Activated naive CD4-positive, alpha-beta T cell treated with anti-CD3 and anti-CD28 coated beads, Interleukin-2, amount 10 ng/mL, durations not matched to agents 5 hours and 36 hours (primary cell): Measurements from ENCODE around the gene KRT73. TPM values are rescaled to one million over a fixed set of nuclear protein-coding genes. Genes with fewer than 3 reads are reported as not detected.

Experiments
- total RNA-seq, 2 experiments: library from RNA; stranded (reverse); gene quantifications; one replicate each; pipeline ENCODE4 v1.2.3, GENCODE V29; 2021

KRT73 gene
- 1 to 10 TPM; 3.7 to 4.5 TPM for total RNA-seq

DNA sequence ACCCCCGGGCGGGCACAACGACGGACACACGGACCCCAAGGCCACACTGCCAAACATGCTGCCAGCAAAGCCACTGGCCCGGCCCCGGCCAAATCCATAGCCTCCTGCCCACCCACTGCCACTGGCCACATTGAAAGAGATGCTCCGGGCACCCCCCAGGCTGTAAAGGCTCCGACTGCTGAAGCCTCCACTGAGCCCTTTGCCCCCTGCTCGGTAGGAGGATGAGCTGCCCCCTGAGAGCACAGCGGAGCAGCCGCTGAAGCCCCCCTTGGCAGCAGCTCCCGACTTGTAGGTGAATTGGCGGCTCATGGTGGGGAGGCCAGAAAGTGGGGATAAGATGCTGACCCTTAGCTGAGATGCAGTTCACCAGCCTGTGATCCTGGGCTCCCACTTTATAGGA lies at the start of gene KRT73:
Gene KRT73, minus strand, starts transcription at position 344 of the 400 bp plus-strand sequence. Its CDS starts 35 bp downstream, at position 309.

DNA sequence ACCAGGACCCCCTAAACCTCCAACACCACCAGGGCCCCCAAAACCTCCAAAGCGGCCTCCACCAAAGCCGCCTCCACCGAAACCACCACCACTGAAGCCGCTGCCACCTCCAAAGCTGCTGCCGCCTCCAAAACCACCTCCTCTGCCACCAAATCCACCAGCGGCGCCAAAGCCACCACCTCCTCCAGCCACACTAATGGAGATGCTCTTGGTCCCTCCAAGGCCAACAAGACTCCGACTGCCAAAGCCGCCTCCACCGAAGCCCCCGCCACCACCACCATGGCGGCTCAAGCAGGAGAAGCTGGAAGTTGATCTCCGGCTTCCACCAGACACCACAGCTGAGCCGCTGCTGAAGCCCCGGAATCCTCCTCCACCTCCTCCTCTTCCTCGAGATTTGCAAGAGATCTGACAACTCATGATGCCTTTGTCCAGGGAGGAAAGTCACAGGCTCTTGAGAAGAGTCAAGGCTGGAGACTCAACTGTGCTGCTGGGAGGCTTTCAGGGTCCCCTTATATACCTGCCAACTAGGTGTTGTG lies 33.4 kb upstream of the KRT73 start, which contains the start of gene KRT2:
Gene KRT2, minus strand, starts transcription at position 486 of the 536 bp plus-strand sequence. Its CDS starts 69 bp downstream, at position 417.

DNA sequence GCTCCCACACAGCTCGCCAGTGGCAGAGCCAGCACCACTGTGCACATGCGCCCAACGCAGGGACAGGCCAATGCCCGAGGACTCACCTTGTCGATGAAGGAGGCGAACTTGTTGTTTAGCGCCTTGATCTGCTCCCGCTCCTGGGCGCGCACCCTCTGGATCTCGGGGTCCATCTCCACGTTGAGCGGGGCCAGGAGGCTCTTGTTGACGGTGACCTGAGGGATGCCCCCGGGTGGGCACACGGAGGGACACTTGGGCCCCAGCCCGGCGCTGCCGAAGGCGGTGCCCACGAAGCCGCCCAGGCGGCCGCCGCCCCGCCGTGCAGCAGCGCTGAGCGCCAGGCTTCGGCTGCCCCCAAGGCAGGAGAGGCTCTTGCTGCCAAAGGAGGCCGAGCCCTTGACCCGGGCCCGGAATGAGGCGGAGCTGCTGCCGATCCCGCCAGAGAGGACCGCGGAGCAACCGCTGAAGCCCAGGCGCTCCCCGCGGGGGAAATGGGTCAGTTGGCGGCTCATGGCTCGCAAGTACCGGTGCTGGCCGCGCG lies 17.3 kb downstream of the KRT73 start, which contains the start of gene KRT72:
Gene KRT72, minus strand, starts transcription at position 523 of the 541 bp plus-strand sequence. Its CDS starts 11 bp downstream, at position 512.

DNA sequence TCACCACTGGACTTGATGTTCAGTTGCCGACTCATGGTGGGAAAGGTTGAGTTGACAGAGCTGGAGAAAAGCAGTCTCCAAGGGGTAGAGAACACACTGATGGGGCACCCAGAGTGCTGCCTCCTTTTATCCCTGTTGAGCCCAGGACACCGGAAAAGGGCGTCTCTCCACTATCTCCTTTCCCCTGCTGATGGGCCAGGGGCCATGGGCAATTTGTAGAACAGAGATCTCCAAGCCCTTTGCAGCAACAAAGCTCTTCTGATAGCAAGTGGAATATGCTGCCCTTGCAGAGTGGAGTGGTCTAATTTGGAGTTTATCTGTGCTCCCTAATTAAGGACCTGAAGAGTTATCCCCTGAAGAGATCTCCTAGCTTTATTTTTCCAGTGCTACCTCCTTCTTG lies 44.6 kb downstream of the KRT73 start, which contains the start of gene KRT74:
Gene KRT74, minus strand, starts transcription at position 101 of the 400 bp plus-strand sequence. Its CDS starts 66 bp downstream, at position 35.

Other genes starting within 250 kb of the KRT73 start
- gene KRT84, start 232.9 kb downstream of the KRT73 start, total RNA-seq = not detected
- not detected for gene KRT82, start 212.2 kb downstream of the KRT73 start, total RNA-seq
- not detected for gene KRT75, start 184.2 kb downstream of the KRT73 start, total RNA-seq
- not detected for gene KRT6B, start 166.4 kb downstream of the KRT73 start, total RNA-seq
- not detected for gene KRT6C, start 144.8 kb downstream of the KRT73 start, total RNA-seq
- not detected for gene KRT6A, start 125.3 kb downstream of the KRT73 start, total RNA-seq
- gene KRT5, start 98.2 kb downstream of the KRT73 start, total RNA-seq = not detected
- gene KRT71, start 65.4 kb downstream of the KRT73 start, total RNA-seq = not detected
- gene KRT74, start 44.7 kb downstream of the KRT73 start, total RNA-seq = not detected
- gene KRT72, start 17.1 kb downstream of the KRT73 start, total RNA-seq = 1 to 10 TPM; 5.4 to 5.6 TPM
- gene KRT2, start 33.7 kb upstream of the KRT73 start, total RNA-seq = under 1 TPM in 1 of 2 experiments, not detected in 1; 0.24 TPM
- not detected for gene KRT1, start 61.8 kb upstream of the KRT73 start, total RNA-seq
- gene KRT77, start 85.0 kb upstream of the KRT73 start, total RNA-seq = not detected
- gene KRT76, start 158.8 kb upstream of the KRT73 start, total RNA-seq = not detected
- gene KRT3, start 177.6 kb upstream of the KRT73 start, total RNA-seq = not detected
- not detected for gene KRT4, start 195.6 kb upstream of the KRT73 start, total RNA-seq
- not detected for gene KRT79, start 215.8 kb upstream of the KRT73 start, total RNA-seq
- not detected for gene KRT78, start 230.4 kb upstream of the KRT73 start, total RNA-seq